ENCODE measurements around the gene TXLNA.

The TXLNA gene

DNA sequence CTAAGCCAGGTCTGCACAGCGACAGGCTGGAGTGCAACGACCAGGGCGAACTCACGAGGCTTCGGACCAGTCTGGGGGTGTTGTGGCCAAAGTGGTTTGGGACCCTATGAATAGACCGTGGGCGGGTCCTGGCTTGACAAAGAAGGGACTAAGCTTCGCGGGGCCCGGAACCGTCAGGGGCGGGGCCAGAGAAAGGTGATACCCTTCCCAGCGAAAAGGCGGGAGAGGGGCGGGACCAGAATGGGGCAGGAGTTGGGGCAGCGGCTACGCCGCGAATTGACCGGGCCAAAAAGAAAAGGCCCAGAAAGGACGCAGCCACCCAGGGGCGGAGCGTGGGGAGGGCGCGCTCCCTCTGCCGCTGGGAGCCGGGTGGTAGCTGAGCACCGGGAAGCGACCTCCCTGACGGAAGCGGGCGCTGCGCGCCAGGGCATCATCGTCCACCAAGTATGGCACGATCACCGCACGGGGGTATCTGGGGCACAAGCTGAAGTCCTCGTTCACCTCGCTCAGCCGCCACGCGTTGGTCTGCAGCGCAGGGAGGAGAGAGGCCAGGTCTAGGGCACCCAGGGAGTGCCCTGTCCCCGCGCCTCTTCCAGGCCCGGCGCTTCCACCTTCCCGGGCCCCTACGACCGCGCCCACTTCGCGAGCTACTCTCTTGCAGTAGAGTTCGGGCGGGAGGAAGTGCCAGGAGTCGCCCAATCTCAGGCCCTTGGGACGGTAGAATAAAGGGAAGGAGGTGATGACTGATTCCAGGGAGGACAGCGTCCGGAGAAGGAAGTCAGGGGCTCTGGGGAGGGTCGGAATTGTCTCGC lies 60.9 kb downstream of the TXLNA start:
- peak overlapping the region; percentile 73 to 81 (median 76) for H3K4me3 ChIP-seq (ENCODE audit: low read depth in 1 of 5, low read length in 5 of 5)
- H3K9me3 ChIP-seq (ENCODE audit: control insufficient read depth in 5 of 5, low read length in 5 of 5), result no peaks in the 10 kb centered on the region
- H3K4me1 ChIP-seq (ENCODE audit: control insufficient read depth in 5 of 5, insufficient read depth in 5 of 5, low read length in 5 of 5), result peaks cover 0 to 33% (median 28%) of the 10 kb centered on the region in 5 donors
- peak overlapping the region; percentile 16 to 75 (median 63) for H3K9ac ChIP-seq (ENCODE audit: low read length in 5 of 5)
- H3K36me3 ChIP-seq (ENCODE audit: control insufficient read depth in 5 of 5, insufficient read depth in 5 of 5, low read length in 5 of 5), result peaks cover 0 to 5% (median 0%) of the 10 kb centered on the region in 5 donors
- H3K27me3 ChIP-seq (ENCODE audit: control insufficient read depth in 5 of 5, insufficient read depth in 4 of 5, low read length in 5 of 5), result peaks cover 0 to 8% (median 0%) of the 10 kb centered on the region in 5 donors
- H3K27ac ChIP-seq (ENCODE audit: low read depth, low read length), result peak overlapping the region; percentile 57

DNA sequence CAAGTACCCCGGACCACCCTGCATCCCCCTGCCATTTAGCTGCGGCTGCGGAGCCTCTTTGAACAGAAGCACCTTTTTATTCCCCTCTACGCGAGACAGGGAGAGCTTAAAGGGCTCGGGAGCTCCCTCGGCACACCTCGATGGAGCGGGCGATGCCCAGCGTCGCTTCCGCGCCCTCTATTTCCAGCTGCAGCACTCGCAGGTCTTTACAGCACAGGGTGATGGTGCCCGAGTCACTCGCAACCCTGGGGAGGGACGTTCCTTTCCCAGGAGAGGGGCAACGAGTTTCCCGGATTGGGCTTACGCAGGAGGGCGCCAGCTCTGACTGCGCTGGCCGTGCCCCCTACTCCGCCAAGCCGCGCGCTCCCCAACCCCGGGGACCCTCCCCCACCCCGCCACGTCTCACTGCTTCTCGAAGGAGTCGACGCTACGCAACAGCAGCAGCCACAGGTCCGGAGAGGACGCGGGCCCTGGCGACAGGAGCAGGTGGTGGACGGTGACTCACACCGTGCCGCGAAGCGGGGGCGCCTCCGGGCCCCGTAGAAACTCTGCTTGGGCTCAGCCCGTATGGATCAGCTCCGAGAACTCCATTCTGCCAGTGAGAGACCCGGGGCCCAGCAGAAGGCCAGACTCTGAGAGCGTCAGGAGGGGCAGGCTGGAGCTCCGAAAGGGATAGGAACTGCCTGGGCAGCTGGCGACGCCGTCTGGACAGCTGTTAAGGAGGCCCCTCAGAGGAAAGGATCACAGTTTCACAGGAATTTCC lies 61.7 kb downstream of the TXLNA start:
- Histone ChIP-seq H3K9ac (ENCODE audit: low read length in 5 of 5) (peak overlapping the region in 4 of 5 donors; percentile 46 to 75 (median 68)), H3K4me1 (ENCODE audit: control insufficient read depth in 5 of 5, insufficient read depth in 5 of 5, low read length in 5 of 5) (peaks cover 0 to 36% (median 28%) of the 10 kb centered on the region in 5 donors), H3K36me3 (ENCODE audit: control insufficient read depth in 5 of 5, insufficient read depth in 5 of 5, low read length in 5 of 5) (peaks cover 0 to 3% (median 0%) of the 10 kb centered on the region in 5 donors), H3K4me3 (ENCODE audit: low read depth in 1 of 5, low read length in 5 of 5) (peak overlapping the region; percentile 73 to 81 (median 76)), H3K27me3 (ENCODE audit: control insufficient read depth in 5 of 5, insufficient read depth in 4 of 5, low read length in 5 of 5) (peaks cover 0 to 8% (median 0%) of the 10 kb centered on the region in 5 donors), H3K9me3 (ENCODE audit: control insufficient read depth in 5 of 5, low read length in 5 of 5) (no peaks in the 10 kb centered on the region), H3K27ac (ENCODE audit: low read depth, low read length) (peak overlapping the region; percentile 57)

DNA sequence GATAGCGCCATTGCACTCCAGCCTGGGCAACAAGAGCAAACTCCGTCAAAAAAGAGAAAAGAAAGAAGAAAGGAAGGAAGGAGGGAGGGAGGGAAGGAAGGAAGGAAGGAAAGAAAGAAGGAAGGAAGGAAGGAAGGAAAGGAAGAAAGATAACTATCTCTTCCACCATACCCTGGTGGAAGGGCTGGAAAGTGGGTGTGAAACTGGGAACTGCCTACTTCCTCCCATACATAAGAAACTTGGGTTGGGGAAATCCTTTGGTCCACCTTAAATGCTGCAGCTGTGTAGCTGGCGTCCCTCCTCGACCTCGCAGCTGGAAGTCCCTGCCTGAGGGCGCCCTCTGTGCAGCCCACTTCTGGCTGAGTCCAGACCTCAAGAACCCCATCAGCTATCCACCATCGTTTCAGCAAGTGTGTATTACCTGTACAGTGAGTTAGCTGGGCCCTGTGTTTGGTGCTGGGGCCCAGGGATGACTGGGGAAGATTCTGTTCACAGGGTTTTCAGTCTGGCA lies 62.9 kb downstream of the TXLNA start:
- Histone ChIP-seq H3K27ac (ENCODE audit: low read depth, low read length) (no peak overlapping the region), H3K36me3 (ENCODE audit: control insufficient read depth in 5 of 5, insufficient read depth in 5 of 5, low read length in 5 of 5) (peaks cover 0 to 3% (median 0%) of the 10 kb centered on the region in 5 donors), H3K27me3 (ENCODE audit: control insufficient read depth in 5 of 5, insufficient read depth in 4 of 5, low read length in 5 of 5) (peaks cover 0 to 8% (median 0%) of the 10 kb centered on the region in 5 donors), H3K9ac (ENCODE audit: low read length in 5 of 5) (peak overlapping the region in 1 of 5 donors; percentile 43), H3K4me1 (ENCODE audit: control insufficient read depth in 5 of 5, insufficient read depth in 5 of 5, low read length in 5 of 5) (peaks cover 0 to 48% (median 32%) of the 10 kb centered on the region in 5 donors), H3K4me3 (ENCODE audit: low read depth in 1 of 5, low read length in 5 of 5) (peak overlapping the region in 2 of 5 donors; percentile 4 to 13), H3K9me3 (ENCODE audit: control insufficient read depth in 5 of 5, low read length in 5 of 5) (no peaks in the 10 kb centered on the region)

DNA sequence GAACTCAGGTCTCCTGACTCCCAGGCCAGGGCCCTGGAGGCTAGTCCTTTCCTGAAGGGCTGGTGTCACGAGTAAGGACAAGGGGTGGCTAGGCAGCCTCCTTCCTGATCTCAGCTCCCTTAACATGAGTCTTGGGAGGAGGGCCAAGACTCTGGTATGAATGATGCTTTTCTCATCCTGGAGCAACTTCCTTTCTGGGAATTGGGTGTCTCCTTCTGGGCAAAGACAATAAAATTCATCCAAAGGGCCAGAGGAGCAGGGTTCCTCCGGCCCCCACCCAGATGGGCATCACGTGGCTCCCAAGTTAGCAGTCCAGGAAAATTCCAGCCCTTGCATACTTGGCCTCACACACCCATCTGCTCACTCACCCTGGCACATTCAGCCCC lies 67.4 kb downstream of the TXLNA start, which contains the start of gene FAM167B:
Gene FAM167B, plus strand, starts transcription at position 335 of the 386 bp plus-strand sequence. CDS start 200 bp downstream, outside the sequence.
- H3K4me1 ChIP-seq (ENCODE audit: control insufficient read depth in 5 of 5, insufficient read depth in 5 of 5, low read length in 5 of 5), result peaks cover 2 to 66% (median 34%) of the 10 kb centered on the region in 5 donors
- peaks cover 0 to 5% (median 2%) of the 10 kb centered on the region in 5 donors for H3K27me3 ChIP-seq (ENCODE audit: control insufficient read depth in 5 of 5, insufficient read depth in 4 of 5, low read length in 5 of 5)
- peak within 1 kb of the TSS in 1 of 5 donors; percentile 35 for H3K9ac ChIP-seq (ENCODE audit: low read length in 5 of 5)
- no peaks in the 10 kb centered on the region for H3K9me3 ChIP-seq (ENCODE audit: control insufficient read depth in 5 of 5, low read length in 5 of 5)
- peak within 1 kb of the TSS; percentile 84 for H3K27ac ChIP-seq (ENCODE audit: low read depth, low read length)
- H3K36me3 ChIP-seq (ENCODE audit: control insufficient read depth in 5 of 5, insufficient read depth in 5 of 5, low read length in 5 of 5), result no peaks in the 10 kb centered on the region
- peak within 1 kb of the TSS in 1 of 5 donors; percentile 4 for H3K4me3 ChIP-seq (ENCODE audit: low read depth in 1 of 5, low read length in 5 of 5)

DNA sequence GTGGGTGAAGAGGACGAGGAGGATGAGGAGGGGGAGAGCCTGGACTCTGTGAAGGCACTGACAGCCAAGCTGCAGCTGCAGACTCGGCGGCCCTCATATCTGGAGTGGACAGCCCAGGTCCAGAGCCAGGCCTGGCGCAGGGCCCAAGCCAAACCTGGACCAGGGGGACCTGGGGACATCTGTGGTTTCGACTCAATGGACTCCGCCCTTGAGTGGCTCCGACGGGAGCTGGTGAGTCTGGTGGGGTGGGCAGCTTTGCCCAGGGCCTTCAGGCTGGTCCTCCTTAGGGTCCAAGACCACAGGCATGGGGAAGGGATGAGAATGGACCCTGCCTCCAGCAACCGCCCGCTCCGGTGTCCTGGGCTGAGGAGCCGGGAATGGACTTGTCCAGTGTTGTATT lies 68.0 kb downstream of the TXLNA start:
- H3K27ac ChIP-seq (ENCODE audit: low read depth, low read length), result peak overlapping the region; percentile 84
- peaks cover 0 to 6% (median 3%) of the 10 kb centered on the region in 5 donors for H3K27me3 ChIP-seq (ENCODE audit: control insufficient read depth in 5 of 5, insufficient read depth in 4 of 5, low read length in 5 of 5)
- H3K9me3 ChIP-seq (ENCODE audit: control insufficient read depth in 5 of 5, low read length in 5 of 5), result no peaks in the 10 kb centered on the region
- peaks cover 4 to 69% (median 34%) of the 10 kb centered on the region in 5 donors for H3K4me1 ChIP-seq (ENCODE audit: control insufficient read depth in 5 of 5, insufficient read depth in 5 of 5, low read length in 5 of 5)
- peak overlapping the region in 1 of 5 donors; percentile 35 for H3K9ac ChIP-seq (ENCODE audit: low read length in 5 of 5)
- H3K4me3 ChIP-seq (ENCODE audit: low read depth in 1 of 5, low read length in 5 of 5), result peak overlapping the region in 1 of 5 donors; percentile 4
- H3K36me3 ChIP-seq (ENCODE audit: control insufficient read depth in 5 of 5, insufficient read depth in 5 of 5, low read length in 5 of 5), result no peaks in the 10 kb centered on the region
